Activated T-cell treated with anti-CD3 and anti-CD28 coated beads, Interleukin-2, amount 50 U/mL, for 1 hour (primary cell): Measurements from ENCODE around the gene MYORG.

ENCODE experiments used
- DNase-seq: peaks from one replicate; pipeline ENCODE4 v3.0.0-alpha.2; 2020

MYORG gene

DNA sequence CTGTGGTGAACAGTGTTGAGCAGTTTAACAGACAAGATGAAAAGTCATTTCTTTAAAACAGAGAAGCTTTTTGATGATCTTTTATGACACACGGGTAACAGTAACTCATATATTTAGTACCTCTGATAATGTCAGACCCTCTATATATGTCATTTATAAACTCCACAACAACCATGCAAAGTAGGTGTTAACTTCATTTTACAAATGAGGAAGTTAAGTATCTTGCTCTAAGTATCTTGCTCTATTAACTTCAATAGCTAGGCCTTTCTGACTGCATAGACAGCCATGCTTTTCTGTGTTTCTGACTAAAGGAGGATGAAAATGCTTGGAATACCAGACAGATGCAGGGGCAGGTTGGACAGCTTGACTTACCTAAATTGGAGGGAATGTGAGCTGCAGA lies 45.5 kb downstream of the MYORG start:
- DNase-seq, result no peak

DNA sequence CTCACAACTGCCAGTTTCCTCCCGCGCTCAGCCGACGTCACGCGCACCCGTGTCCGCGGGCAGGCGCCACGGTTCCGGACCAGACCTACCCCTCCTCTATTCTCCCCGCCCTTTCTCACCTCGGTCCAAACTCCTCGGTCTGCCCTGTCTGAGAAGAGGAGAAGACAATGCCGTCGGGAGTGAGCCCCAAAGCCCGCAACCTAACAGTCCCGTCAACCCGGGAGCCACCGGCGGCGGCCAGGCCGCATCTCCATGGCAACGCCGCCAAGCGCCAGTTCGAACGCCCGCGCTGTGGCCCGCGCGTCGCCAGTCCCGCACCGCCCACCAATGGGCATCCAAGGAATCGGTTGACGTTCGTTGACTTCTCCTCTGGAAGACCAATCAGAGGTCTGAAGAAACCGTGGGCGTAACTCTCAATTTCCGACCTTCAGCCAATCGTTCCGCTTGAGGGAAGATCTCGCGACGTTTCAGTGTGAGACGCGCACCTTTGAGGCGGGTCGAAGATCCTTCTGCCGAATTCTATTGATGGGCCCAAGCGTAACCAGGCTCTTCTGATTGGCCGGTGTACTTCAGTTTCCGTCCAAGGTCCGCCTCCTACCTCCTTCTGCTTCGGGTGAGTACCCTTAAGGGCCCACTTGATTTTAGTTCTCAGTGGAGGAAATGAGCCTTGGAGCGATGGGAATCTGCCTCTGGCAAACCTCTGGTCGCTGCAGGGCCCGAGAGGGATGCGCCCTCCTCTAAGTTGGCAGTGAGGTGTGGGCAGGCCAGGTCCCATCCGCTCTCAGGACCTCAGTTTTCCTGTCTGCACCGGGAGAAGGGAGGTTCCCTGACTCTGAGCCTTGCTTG lies 47.5 kb downstream of the MYORG start, which contains the start of the genes KIF24 and NUDT2:
TSS of gene KIF24 (minus strand) at position 282 of the 846 bp plus-strand sequence. CDS start 17,922 bp downstream, outside the sequence.
TSS of gene NUDT2 (plus strand) at position 583 of the 846 bp plus-strand sequence. CDS start 9,471 bp downstream, outside the sequence.
- peak; percentile 90 for DNase-seq

DNA sequence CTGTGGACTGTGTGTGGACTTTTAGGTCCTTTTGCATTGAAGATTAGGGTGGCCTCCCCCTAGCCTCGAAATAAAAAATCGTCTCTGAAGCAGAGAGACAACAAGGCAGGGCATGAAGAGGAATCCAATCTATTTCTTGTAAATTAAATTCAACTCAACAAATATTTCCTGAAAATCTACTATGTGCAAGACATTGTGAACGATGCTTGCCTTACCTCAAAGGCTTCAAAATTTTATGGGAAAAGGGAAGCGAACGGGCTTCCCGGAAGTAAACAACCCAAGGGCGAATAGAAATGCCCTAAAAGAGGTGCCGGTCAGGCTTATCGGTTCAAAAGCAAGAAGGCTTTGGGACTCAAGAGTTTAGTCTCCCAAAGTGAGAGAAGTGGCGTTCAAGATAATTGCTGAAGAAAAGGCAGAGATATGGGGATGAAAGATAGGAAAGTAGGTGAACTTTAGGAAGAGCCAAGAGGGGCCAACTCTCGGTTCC lies 48.2 kb downstream of the MYORG start:
- no peak for DNase-seq

DNA sequence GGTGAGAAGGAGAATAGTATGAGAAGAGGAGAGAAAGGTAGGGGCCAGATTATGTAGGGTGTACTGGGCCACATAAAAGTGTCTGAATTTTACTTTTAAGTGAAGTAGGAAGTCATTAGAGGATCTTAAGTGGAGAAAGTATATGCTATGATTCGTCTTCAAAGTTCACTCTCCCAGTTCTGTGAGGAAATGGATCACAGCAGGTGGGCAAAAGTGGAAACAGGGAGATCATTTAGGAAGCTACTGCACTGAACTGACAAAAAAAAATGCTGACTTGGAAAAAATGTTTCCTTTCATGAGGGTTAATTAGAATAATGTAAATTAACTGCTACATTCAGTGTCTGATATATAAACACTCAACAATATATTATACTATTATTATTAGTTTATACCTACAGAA lies 50.0 kb downstream of the MYORG start:
- no peak for DNase-seq

DNA sequence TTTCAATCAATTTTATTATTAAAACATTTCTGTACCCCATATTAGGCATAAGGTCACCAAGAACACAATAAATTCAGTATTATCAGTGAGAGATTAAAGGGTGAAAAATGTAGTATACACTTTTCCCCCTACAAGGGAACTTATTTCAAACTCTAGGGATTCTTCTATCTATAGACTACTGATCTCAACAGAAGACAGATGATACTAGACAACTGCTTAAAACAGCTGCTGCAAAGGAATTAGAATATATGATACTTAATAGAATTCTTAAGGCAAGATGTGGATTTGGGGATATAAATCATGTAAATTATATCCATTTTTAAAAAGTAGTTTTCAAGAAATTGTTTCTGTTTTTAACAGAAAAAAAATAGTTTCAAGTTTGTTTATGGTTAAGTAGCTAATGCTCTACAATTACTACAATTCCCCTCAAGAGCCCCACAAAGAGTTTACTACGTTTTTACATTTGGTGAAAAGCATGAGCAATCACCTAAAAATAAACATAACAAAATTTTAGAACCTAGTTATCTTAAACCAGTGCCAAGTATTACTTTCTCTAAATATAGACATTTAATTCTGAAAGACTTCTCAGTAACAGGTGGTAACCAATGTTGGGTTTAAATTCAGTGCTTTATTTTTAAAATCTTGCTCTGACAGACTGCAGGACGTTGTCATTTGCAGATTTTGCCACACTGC lies 53.7 kb downstream of the MYORG start:
- no peak for DNase-seq

DNA sequence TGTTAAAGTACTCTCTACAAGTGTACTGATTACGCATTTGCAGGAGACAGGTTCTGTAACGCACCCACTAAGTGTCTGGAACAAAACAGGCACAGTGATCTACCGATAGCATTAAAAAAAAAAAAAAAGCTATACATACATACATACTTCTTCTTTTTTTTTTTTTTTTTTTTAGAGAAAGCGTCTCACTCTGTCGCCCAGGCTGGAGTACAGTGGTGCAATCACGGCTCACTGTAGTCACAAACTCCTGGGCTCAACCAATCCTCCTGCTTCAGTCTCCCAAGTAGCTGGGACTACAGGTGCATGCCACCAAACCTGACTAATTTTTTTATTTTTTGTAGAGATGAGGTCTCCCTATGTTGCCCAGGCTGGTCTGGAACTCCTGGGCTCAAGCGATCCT lies 55.2 kb downstream of the MYORG start:
- DNase-seq, result no peak

DNA sequence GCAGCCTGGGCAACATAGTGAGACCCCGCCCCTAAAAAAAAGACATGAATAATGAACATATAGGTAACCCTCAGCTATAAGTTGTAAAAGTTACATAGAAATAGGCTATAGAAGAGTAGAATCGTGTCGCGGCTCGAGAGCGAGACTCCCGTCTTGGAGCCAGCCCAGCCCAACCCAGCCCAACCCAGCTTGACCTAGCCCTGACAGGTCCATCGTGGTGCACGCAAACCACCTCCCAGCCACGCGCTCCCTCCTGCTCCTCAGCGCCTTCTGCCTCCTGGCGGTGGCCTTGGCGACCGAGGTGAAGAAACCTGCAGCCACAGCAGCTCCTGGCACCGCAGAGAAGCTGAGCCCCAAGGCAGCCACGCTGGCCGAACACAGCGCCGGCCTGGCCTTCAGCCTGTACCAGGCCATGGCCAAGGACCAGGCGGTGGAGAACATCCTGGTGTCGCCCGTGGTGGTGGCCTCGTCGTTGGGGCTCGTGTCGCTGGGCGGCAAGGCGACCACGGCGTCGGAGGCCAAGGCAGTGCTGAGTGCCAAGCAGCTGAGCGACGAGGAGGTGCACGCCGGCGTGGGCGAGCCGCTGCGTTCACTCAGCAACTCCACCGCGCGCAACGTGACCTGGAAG lies 58.4 kb downstream of the MYORG start:
- DNase-seq, result no peak

DNA sequence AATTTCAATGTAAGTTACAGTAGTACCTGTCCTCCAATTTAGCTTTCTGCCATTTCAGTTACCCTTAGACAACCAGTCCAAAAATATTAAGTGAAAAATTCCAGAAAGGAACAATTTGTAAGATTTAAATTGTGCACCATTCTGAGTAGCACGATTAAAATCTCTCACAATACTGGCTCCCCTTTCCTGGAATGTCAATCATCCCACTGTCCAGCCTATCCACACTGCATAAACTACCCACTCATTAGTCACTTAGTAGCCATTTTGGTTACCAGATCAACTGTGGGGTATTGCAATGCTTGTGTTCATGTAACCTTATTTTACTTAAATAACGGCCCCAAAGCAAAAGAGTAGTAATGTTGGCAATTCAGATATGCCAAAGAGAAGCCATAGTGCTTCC lies 59.3 kb downstream of the MYORG start:
- no peak for DNase-seq
